ENCODE data around the gene TINCR.

- no peak for TF ChIP-seq GPN1 (CRISPR knock-in tag; IDR thresholded peaks at IDR 0.05; ENCODE audit: borderline replicate concordance)
- TF ChIP-seq JUN (CRISPR knock-in tag; IDR thresholded peaks at IDR 0.05) = no peak
- no peak for TF ChIP-seq FOXK1 (CRISPR knock-in tag; IDR thresholded peaks at IDR 0.05; ENCODE audit: borderline replicate concordance, low read depth)
- no peak for TF ChIP-seq SP4 (CRISPR knock-in tag; IDR thresholded peaks at IDR 0.05)
- TF ChIP-seq TBX2 (CRISPR knock-in tag; IDR thresholded peaks at IDR 0.05; ENCODE audit: borderline replicate concordance) = no peak
Measured at GRCh38 chr19:5526691-5527090, 41.1 kb downstream of the TINCR start.

Measured in HepG2 (cell line).